ENCODE results near the gene NRP2.

The NRP2 gene

DNA sequence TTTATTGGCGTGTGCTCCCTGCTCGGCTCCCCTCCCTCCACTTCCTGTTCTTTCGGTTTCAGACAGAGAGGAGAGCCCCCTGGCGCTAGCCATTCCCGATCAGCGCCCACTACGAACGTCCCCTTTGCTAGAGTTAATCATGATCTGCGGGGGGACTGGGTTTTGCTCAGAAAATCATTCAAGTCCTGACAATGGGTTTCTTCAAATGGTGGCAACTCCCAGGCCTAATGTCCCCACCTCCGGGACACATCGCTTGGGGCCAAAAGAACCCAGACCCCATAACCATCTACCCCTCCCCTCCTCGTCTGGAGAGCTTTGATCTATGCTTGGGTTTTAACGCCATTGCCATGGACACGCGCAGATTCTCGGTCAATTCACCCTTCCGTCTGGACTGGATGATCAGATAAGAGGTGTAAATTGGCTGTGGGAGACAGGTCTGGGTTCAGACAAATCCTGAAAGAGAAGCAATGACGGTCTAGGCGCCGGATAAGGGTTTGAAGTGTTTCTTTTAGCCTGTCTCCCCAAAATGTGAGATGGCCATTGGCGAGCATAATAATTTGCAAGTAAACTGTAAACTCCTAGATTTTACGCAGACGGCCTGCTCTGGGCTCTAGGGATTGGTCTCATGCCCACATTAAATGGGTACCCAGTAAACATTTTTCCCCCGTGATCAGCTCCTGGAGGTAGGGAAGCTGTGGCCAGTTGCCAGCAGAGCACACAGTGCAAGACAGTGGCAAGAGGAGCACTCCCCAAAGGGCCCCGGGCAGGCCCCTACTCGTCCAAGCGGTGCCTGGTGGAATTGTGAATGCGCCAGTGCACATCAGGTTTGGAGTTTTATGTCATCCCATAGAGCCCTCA, 4.7 kb downstream of the NRP2 start:
- DNase-seq = peak; percentile 58

DNA sequence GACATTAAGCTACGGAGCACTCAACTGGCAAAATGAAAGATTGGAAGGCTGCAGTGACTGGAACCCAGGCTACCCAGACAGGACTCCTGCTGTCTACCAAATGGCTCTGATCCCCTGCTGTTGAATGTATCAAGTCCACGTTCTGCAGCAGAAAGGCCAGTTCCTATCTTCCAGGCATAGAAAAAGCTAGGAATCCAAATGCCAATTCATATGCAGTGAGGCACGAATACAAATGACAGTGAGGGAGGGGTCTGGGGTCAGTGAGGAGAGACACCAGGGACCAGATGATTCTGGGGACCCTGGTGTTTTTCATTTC, 5.3 kb downstream of the NRP2 start:
- no peak for DNase-seq

DNA sequence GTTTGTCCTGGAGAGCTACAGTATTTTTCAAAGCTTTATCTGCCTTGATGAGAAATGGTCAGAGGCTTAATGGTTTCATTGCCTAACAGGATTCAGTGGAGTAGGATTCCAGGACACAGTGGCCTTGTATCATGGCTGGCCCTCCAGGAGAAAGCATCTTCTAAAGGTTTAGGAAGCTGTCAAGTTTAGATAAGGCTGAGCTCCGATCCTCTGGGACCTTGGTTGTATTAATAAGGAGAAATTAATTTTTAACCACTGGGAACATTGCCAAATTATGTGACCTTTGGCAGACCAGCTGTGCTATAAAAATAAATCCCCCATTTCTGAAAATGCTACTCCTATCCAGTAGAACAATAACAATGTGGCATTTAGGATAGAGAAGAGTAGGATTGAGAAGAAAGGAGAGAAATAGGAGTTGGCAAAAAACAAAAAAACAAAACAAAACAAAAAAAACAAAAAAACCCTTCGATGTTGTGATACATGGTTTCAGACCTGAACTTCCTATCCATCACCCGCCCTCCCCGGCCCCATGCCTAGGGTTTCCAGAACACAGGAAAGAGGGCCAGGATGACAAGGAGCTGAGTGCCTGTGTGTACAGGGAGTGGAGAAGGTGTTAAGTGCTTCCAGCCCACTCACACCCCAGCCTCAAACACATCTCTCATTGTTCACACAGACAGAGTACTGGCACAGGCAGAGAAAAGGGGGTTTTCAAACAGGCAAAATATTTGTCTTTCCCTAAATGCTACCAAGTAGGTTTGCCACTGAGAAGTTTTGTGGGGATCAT, 6.3 kb downstream of the NRP2 start:
- DNase-seq = no peak

DNA sequence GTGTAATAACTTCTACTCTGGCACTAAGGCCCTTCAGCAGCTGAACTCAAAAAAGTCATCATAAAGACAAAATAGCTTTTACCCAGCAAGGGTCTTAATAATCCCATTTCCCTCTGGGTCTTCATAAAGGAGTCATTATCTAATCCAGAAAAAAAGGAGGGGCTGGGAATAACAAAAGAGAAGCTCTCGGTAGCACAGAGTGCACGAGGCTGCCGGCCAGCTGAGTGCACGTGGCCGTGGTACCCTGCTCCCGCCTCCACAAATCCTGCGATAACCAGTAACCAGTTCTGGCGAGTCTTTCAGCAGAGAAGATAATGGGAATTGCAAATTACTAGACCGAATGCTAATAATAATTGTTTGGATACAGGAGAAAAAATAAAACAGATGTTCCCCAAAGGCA, 7.5 kb downstream of the NRP2 start:
- DNase-seq = no peak

DNA sequence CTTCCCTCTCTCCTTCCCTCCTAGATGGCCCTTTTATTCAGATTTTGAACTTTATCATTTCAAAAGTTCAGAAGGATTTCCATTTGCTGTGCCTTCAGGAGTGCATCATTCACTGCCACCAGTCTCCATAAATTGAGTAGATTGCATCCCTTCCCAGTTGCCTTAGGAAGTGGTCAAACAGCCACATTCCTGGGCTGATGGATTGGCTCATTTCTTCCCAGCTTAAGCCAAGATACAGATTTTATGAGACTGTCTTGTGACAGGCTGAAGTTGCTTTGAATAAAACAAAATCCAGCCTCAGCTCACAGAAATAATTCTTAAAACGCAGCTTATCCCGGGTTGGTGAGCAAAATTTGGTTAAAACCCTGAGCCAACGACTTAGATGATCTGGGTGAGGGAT, 9.8 kb downstream of the NRP2 start:
- DNase-seq = no peak

GRCh38 chr2:205694256-205694655, 12.0 kb downstream of the NRP2 start:
- no peak for DNase-seq

DNA sequence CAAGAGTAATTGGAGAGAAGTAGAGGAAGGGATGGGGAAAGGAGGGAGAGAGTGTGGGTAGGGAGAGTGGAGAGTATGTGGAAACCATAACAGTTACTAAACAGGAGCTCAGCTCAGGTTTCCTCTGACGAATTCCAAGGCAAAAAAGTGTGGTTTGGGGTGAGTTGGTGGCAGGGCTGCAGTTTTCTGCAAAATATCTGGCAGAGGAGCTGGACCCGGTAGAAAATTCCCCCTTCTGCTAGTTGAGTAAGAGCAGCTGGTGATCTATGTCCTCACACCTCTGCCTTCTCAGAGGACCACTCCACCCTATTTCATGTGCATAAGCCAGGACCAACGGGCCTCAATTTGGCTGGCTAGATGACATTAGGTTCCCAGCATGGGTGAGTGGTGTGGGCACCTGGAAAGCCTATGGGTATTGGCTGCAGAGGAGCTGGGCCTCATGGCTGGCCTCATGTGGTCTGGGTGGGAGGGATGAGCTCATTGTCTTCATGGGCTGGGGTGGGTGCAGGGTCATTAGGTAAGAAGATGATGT, 13.2 kb downstream of the NRP2 start:
- no peak for DNase-seq

DNA sequence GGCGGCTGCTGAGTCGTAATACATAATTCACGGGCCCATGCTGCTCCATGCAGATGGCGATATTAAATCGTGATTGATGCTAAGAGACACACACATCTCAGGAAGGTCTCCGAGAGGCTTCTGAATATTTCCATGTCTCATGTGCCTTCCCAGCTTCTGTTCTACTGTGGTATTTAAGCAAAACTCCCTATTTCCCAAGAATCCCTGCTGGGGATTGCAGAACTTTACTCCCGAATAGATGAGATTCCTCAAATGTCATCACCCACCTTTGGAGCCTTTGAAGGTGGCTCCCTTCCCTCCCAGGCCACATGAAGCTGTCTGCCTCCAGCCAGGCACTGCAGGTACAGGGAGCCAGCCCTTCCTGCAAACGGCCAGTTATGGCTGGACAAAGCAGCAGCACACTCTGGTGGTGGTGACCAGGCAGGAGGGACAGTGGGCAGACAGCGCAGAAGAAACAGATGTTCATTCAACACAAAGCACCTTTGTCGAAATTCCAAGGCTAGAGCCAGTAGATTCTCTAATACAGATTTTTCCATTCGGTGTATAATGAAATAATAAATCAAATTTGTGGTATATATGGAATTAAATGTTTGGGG, 14.1 kb downstream of the NRP2 start:
- DNase-seq = no peak

DNA sequence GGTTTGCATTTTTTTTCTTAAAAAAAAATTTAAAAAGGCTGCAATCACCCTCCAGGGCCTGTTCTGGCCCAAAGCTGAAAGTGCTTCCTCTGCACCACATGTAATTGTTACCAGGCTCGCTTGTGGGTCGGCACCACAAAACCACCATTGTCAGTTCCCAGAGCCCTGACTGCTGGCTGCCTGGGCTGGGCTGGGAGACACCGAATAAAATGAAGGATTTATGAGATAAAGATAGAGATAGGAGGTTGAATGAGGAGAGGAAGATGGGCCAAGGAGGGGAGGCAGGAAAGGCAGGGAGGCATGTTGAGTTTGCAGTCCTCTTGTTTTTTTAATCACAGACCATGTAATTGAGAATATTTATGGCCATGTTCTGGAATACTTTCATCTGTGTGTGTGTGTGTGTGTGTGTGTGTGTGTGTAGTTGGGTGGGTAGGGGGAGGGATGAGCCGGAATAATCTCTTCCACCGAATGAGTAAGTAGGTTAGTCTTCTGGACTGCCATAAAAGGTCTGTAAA, 14.7 kb downstream of the NRP2 start:
- no peak for DNase-seq

- no peak for DNase-seq
These were observed 16.3 kb downstream of the NRP2 start for GRCh38 chr2:205698286-205699268.

- DNase-seq = no peak
These were observed 17.4 kb downstream of the NRP2 start for GRCh38 chr2:205699515-205700289.

- no peak for DNase-seq
These were observed 18.2 kb downstream of the NRP2 start for GRCh38 chr2:205700331-205701132.

DNA sequence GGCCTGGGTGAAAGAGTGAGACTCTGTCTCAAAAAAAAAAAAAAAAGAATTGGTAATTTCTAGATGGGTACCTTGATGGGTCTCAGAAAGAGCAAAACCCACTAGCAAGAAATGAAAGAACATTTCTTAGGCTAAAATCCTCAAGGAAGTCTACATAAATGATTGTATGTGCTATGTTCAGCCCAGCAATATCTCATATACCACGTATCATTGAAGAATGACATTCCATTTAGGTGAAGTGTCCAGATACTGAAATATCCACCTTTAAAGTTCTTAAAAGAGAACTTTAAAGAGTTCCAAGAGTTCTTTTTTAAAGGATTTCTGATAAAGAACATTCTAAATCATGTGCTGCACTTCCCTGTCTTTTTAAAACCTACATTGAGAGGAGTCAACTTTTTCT, 19.2 kb downstream of the NRP2 start:
- no peak for DNase-seq

- no peak for DNase-seq
These were observed 20.3 kb downstream of the NRP2 start for GRCh38 chr2:205702576-205702975.

DNA sequence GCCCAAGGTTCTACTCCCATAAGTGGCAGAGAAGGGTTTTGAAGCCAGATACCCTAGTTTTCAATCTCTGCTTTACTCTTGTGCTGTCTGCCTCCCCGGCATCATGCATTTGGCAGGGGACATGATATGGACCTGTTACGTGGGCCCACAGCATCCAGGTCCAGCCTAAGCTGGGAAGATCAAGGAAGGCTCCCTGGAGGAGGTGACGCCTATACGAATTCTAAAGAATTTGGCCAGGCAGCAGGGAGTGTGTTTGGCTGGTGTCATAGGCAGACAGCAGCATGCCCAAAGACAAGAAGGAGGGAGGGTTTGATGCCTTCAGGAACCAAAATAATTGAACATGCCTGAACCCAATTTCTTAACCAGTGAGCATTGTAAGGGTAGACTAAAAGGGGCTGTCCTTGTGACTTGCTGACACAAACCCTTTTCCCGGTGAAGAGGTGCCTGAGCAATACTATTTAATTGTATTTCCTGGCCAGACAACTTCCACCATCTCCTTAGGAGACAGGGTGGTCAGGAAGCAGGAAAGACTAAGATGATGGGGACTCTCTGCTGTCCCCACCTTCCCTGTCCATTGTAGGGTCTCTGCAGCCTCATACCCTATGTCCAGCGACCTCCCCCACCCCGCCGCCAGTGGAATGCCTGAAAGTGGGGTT, 21.3 kb downstream of the NRP2 start:
- DNase-seq = no peak

GRCh38 chr2:205704127-205704741, 21.9 kb downstream of the NRP2 start:
- peak; percentile 59 for DNase-seq

- DNase-seq = no peak
These were observed 23.4 kb downstream of the NRP2 start for GRCh38 chr2:205705511-205706349.

- peak; percentile 61 for DNase-seq
These were observed 24.6 kb downstream of the NRP2 start for GRCh38 chr2:205706769-205707381.

Measured in DMS153 (cell line).